H1 (cell line): ENCODE results near the gene RHO. TPM values are rescaled to one million over a fixed set of nuclear protein-coding genes. Genes with fewer than 3 reads are reported as not detected.

Source experiments
- CTCF ChIA-PET: fragments of 300-600 bp; sonication (Branson Sonifier 250); formaldehyde crosslinking; loops from one replicate; lab custom pipeline; 2021; ENCODE audit not compliant: partially characterized antibody; lab: Charles Lee
- POLR2A ChIA-PET: fragments of 300-600 bp; sonication (Branson Sonifier 250); formaldehyde crosslinking; loops from one replicate; lab custom pipeline; 2021; ENCODE audit warnings: inconsistent platforms; ENCODE audit not compliant: partially characterized antibody; lab: Charles Lee
- DNase-seq, 2 experiments: peaks; one replicate each; pipeline versions ENCODE4 v3.0.0 to v3.0.0-alpha.2; 2010 to 2022; ENCODE audit warnings: low spot score in 2 of 2, low read depth in 1 of 2, mixed read lengths in 1 of 2
- FAIRE-seq: peaks from 2 replicates; lab custom pipeline; 2011; peaks lifted over from hg19 to GRCh38; lab: Jason Lieb, UNC
- H2AFZ ChIP-seq: 2 replicates; pipeline ENCODE4 v1.8.1; 2012; ENCODE audit warnings: low read length, inconsistent platforms
- H2AK5ac ChIP-seq: 2 replicates; pipeline ENCODE4 v1.6.1; 2013; ENCODE audit warnings: low read depth, low read length
- H2BK120ac ChIP-seq: replicated peaks from 2 replicates; pipeline ENCODE3; 2013; ENCODE audit warnings: low read depth, low read length, inconsistent platforms
- H2BK12ac ChIP-seq: 2 replicates; pipeline ENCODE4 v1.6.1; 2013; ENCODE audit warnings: low read depth, low read length
- H2BK15ac ChIP-seq: 2 replicates; pipeline ENCODE4 v1.6.1; 2013; ENCODE audit warnings: low read length
- H2BK20ac ChIP-seq: 2 replicates; pipeline ENCODE4 v1.6.1; 2013; ENCODE audit warnings: low read length
- H2BK5ac ChIP-seq: 2 replicates; pipeline ENCODE4 v1.6.1; 2013; ENCODE audit warnings: low read depth, low read length
- H3K14ac ChIP-seq: 2 replicates; pipeline ENCODE4 v1.6.1; 2013; ENCODE audit warnings: inconsistent platforms; ENCODE audit not compliant: insufficient read length
- H3K18ac ChIP-seq: 2 replicates; pipeline ENCODE4 v1.6.1; 2013; ENCODE audit warnings: low read length; ENCODE audit errors: extremely low read depth
- H3K23ac ChIP-seq: 2 replicates; pipeline ENCODE4 v1.6.1; 2013; ENCODE audit warnings: inconsistent platforms; ENCODE audit not compliant: insufficient read length
- H3K23me2 ChIP-seq: 2 replicates; pipeline ENCODE4 v1.6.1; 2013; ENCODE audit warnings: low read depth, low read length
- H3K27ac ChIP-seq: 2 replicates; pipeline ENCODE4 v1.6.1; 2011; ENCODE audit warnings: low read depth, low read length, inconsistent platforms
- H3K27me3 ChIP-seq, 4 experiments: replicated peaks in 1 of 4; 1 replicate in 1 of 4; 2 replicates in 3 of 4; pipeline versions ENCODE4 v1.6.1 to v1.8.1; 2011 to 2013; ENCODE audit warnings: low read length in 3 of 4, mild to moderate bottlenecking in 3 of 4, inconsistent platforms in 2 of 4, mixed read lengths in 2 of 4, moderate library complexity in 1 of 4; ENCODE audit not compliant: control insufficient read depth in 3 of 4, insufficient read depth in 3 of 4; ENCODE audit errors: extremely low read depth in 1 of 4
- H3K36me3 ChIP-seq, 4 experiments: 2 replicates each; pipeline versions ENCODE4 v1.6.1 to v1.8.1; 2011 to 2013; ENCODE audit warnings: mild to moderate bottlenecking in 4 of 4, low read length in 3 of 4, moderate library complexity in 2 of 4, control low read depth in 1 of 4, inconsistent platforms in 1 of 4; ENCODE audit not compliant: insufficient read depth in 4 of 4, control insufficient read depth in 2 of 4
- H3K4ac ChIP-seq: replicated peaks from 2 replicates; pipeline ENCODE3; 2013; ENCODE audit warnings: low read length, low read depth, mixed read lengths, inconsistent platforms; ENCODE audit not compliant: insufficient read length
- H3K4me1 ChIP-seq, 4 experiments: replicated peaks in 1 of 4; 1 replicate in 1 of 4; 2 replicates in 3 of 4; pipeline versions ENCODE4 v1.6.1 to v1.8.1; 2011 to 2013; ENCODE audit warnings: low read length in 3 of 4, inconsistent platforms in 2 of 4, mixed read lengths in 1 of 4; ENCODE audit not compliant: insufficient read depth in 4 of 4, control insufficient read depth in 3 of 4
- H3K4me2 ChIP-seq, 2 experiments: 2 replicates each; pipeline versions ENCODE4 v1.6.1 to v1.8.1; 2011 to 2013; ENCODE audit warnings: low read depth in 2 of 2, low read length in 2 of 2, control low read depth in 1 of 2, inconsistent platforms in 1 of 2, mild to moderate bottlenecking in 1 of 2; ENCODE audit not compliant: insufficient read depth in 1 of 2
- H3K4me3 ChIP-seq, 4 experiments: fragments of 200-600, 300-600 bp in 1 of 4; sonication (generic), shearing (Covaris generic), sonication (Bioruptor Twin) in 1 of 4; 2 replicates each; pipeline versions ENCODE4 v1.5.1 to v1.8.1; 2011 to 2016; ENCODE audit warnings: low read length in 4 of 4, low read depth in 3 of 4, control low read depth in 2 of 4, inconsistent platforms in 2 of 4, mild to moderate bottlenecking in 2 of 4, mixed read lengths in 1 of 4, moderate library complexity in 1 of 4; ENCODE audit not compliant: insufficient read depth in 2 of 4; ENCODE audit errors: extremely low read depth in 1 of 4
- H3K56ac ChIP-seq: replicated peaks from 2 replicates; pipeline ENCODE3; 2013; ENCODE audit warnings: low read depth, mild to moderate bottlenecking, mixed read lengths, low read length, inconsistent platforms; ENCODE audit not compliant: insufficient read length
- H3K79me1 ChIP-seq: 2 replicates; pipeline ENCODE4 v1.6.1; 2013; ENCODE audit warnings: low read depth, low read length, control low read depth
- H3K79me2 ChIP-seq, 2 experiments: 2 replicates each; pipeline versions ENCODE4 v1.6.1 to v1.8.1; 2012 to 2013; ENCODE audit warnings: low read length in 2 of 2, mild to moderate bottlenecking in 2 of 2, inconsistent platforms in 1 of 2; ENCODE audit not compliant: insufficient read depth in 2 of 2, control insufficient read depth in 1 of 2
- H3K9ac ChIP-seq, 4 experiments: replicated peaks in 1 of 4; 1 replicate in 1 of 4; 2 replicates in 3 of 4; pipeline versions ENCODE4 v1.6.1 to v1.8.1; 2011 to 2013; ENCODE audit warnings: low read depth in 3 of 4, low read length in 3 of 4, control low read depth in 2 of 4, mild to moderate bottlenecking in 2 of 4, moderate library complexity in 2 of 4, inconsistent platforms in 1 of 4; ENCODE audit errors: extremely low read depth in 1 of 4
- H3K9me3 ChIP-seq, 2 experiments: 2 replicates each; pipeline versions ENCODE4 v1.6.1 to v1.8.1; 2012 to 2013; ENCODE audit warnings: mild to moderate bottlenecking in 2 of 2, moderate library complexity in 2 of 2, control low read depth in 1 of 2, inconsistent platforms in 1 of 2, low read depth in 1 of 2, low read length in 1 of 2, mixed read lengths in 1 of 2; ENCODE audit not compliant: insufficient read depth in 2 of 2
- H4K20me1 ChIP-seq, 2 experiments: replicated peaks in 1 of 2; 2 replicates each; pipeline versions ENCODE3 to v1.8.1; 2011 to 2013; ENCODE audit warnings: inconsistent platforms in 2 of 2, low read length in 2 of 2, mild to moderate bottlenecking in 1 of 2; ENCODE audit not compliant: insufficient read depth in 2 of 2, control insufficient read depth in 1 of 2
- H4K5ac ChIP-seq: 2 replicates; pipeline ENCODE4 v1.6.1; 2013; ENCODE audit warnings: low read length, low read depth, mixed read lengths, inconsistent platforms; ENCODE audit not compliant: insufficient read length
- H4K8ac ChIP-seq: 2 replicates; pipeline ENCODE4 v1.8.0; 2013; ENCODE audit warnings: mild to moderate bottlenecking, moderate library complexity, low read length, inconsistent platforms; ENCODE audit not compliant: insufficient read depth; ENCODE audit errors: extremely low read depth
- H4K91ac ChIP-seq: replicated peaks from 2 replicates; pipeline ENCODE3; 2013; ENCODE audit warnings: low read length, mixed read lengths, inconsistent platforms; ENCODE audit not compliant: insufficient read length
- CTBP2 ChIP-seq: IDR thresholded peaks from 2 replicates; pipeline ENCODE4 v1.7.0; 2011; ENCODE audit warnings: borderline replicate concordance, mild to moderate bottlenecking, moderate library complexity, mixed read lengths, low read length; ENCODE audit not compliant: insufficient read depth, insufficient read length
- EZH2 ChIP-seq: fragments of 200-600 bp; sonication (generic); IDR thresholded peaks from 2 replicates; pipeline ENCODE4 v1.7.1; 2012; ENCODE audit warnings: low read depth, mild to moderate bottlenecking, moderate library complexity, low read length, inconsistent platforms; ENCODE audit not compliant: severe bottlenecking
- RXRA ChIP-seq: IDR thresholded peaks from 2 replicates; pipeline ENCODE4 v1.6.1; 2011; ENCODE audit warnings: low read depth, mild to moderate bottlenecking, low read length, moderate library complexity; ENCODE audit not compliant: insufficient read depth
- SUZ12 ChIP-seq: fragments of 200-600 bp; sonication (generic); IDR thresholded peaks from 2 replicates; pipeline ENCODE4 v1.6.1; 2012; ENCODE audit warnings: mild to moderate bottlenecking, inconsistent platforms, low read length, moderate library complexity, mixed read lengths
- TAF1 ChIP-seq: IDR thresholded peaks from 2 replicates; pipeline ENCODE4 v1.6.1; 2011; ENCODE audit warnings: mild to moderate bottlenecking, low read depth, low read length
- TBP ChIP-seq: IDR thresholded peaks from 2 replicates; pipeline ENCODE4 v1.6.1; 2011; ENCODE audit warnings: low read depth, low read length, improper control_type of control experiment
- WGBS, 2 experiments: shearing (Covaris generic) in 1 of 2; methylation state at CpG; one replicate each; pipeline versions ENCODE4 v1.1.6 to v1.1.7; 2013 to 2015; ENCODE audit warnings: low lambda C conversion rate in 2 of 2, mixed read lengths in 2 of 2, inconsistent platforms in 1 of 2, low coverage in 1 of 2, missing lambda C conversion rate in 1 of 2; ENCODE audit not compliant: insufficient replicate concordance in 2 of 2, insufficient coverage in 1 of 2, insufficient read length in 1 of 2; ENCODE audit errors: extremely low coverage in 1 of 2, missing lambda C conversion rate in 1 of 2; 5-methylcytosine and 5-hydroxymethylcytosine counted together
- polyA plus RNA-seq, 7 experiments: library from polyadenylated mRNA; depleted of rRNA in 3 of 7; stranded (reverse) in 5 of 7; unstranded in 2 of 7; fragments of >200 nt in 5 of 7; fragments of 200-250 nt in 2 of 7; gene quantifications; 1 replicate in 5 of 7; 2 replicates in 1 of 7; 4 replicates in 1 of 7; pipeline versions ENCODE4 v1.2.1 to v1.2.3, GENCODE V29; 2011 to 2013; ENCODE audit warnings: missing spikeins in 2 of 7, mixed read lengths in 2 of 7
- total RNA-seq: library from RNA; stranded (reverse); fragmentation: NEBNext Ultra II Directional; extraction: Animal tissue kit (Norgen Biotek cat#: 25700); gene quantifications from 2 replicates; pipeline ENCODE4 v1.2.1, GENCODE V29; 2021
- TF ChIP-seq, protein P1 (sequence below): IDR thresholded peaks from 2 replicates; pipeline ENCODE4 v1.6.1; 2012; ENCODE audit warnings: inconsistent platforms

RHO gene
- total and polyA plus RNA-seq, 2 of the 8 experiments (the other 6 are each of a cell fraction or from before 2014, with no cell fraction given), result not detected

DNA sequence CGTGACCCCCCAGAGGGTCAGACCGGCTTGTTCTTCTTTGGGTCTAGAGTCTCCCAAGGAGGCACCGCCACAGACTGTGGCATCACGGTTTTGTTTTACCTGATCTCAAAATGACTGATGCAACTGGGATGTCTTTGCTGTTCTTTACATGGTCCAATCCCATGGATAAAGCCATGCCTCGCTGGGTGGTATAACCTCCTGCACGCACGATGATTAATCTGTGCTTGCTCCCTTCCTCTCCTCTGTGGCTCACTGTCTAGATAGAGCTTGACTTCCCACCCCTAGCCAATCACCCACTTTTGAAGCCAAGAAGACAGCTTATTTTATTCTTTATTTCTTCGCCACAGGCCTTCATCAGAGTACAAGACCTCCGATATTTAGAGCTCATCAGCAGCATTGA lies 36.6 kb upstream of the RHO start:
- Histone ChIP-seq H2BK20ac (no peak overlapping the region), H3K79me1 (no peaks in the 10 kb centered on the region), H3K18ac (no peak overlapping the region), H3K4me2 (no peak overlapping the region), H3K9me3 (no peaks in the 10 kb centered on the region), H3K14ac (no peak overlapping the region), H4K5ac (no peak overlapping the region), H3K23ac (no peak overlapping the region), H3K27ac (no peak overlapping the region), H2AK5ac (no peak overlapping the region)
- WGBS, 2 experiments, result 96% methylated on average over 9 of the region's 9 CpGs; no CpG with 5 or more reads in 1 of the 2 experiments
- CTCF ChIA-PET, result interaction anchor here (0.7 to 11.2 kb wide), 18 partner anchors 9 to 707 kb away, joined by 3 to 93 read pairs (median 5); no protein-coding TSS in a partner anchor
- TF ChIP-seq SUZ12, result no peak
- no peak for TF ChIP-seq RXRA
- TF ChIP-seq EZH2, result no peak
- TF ChIP-seq, protein P1, sequence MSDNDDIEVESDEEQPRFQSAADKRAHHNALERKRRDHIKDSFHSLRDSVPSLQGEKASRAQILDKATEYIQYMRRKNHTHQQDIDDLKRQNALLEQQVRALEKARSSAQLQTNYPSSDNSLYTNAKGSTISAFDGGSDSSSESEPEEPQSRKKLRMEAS, result no peak
- TF ChIP-seq TAF1, result no peak
- no peak for TF ChIP-seq CTBP2
- no peak for TF ChIP-seq TBP
- TF ChIP-seq, all 59 proteins: peak for 0
- Histone ChIP-seq H3K79me2 (no peaks in the 10 kb centered on the region), H3K4me1 (peaks cover 0 to 14% (median 3%) of the 10 kb centered on the region in 4 experiments), H4K8ac (no peak overlapping the region; the same call in 1 of the 2 replicates), H2BK12ac (no peak overlapping the region), H3K9ac (no peak overlapping the region), H2BK120ac (no peak overlapping the region), H4K91ac (no peak overlapping the region), H3K36me3 (peaks cover 0 to 2% (median 0%) of the 10 kb centered on the region in 4 experiments; a peak in 1 of 8 replicates), H2AFZ (no peak overlapping the region), H3K27me3 (no peaks in the 10 kb centered on the region), H2BK15ac (no peak overlapping the region), H2BK5ac (0 out of 2 replicates have a peak overlapping the region, but pooled peaks have one; percentile 35), H3K56ac (no peak overlapping the region), H3K4ac (no peak overlapping the region), H3K23me2 (no peaks in the 10 kb centered on the region), H4K20me1 (no peaks in the 10 kb centered on the region), H3K4me3 (no peak overlapping the region)
- FAIRE-seq, result no peak
- POLR2A ChIA-PET, result no interaction called here
- no peak for DNase-seq
